GM12873 (cell line): ENCODE results near the gene SERPINA10.

Experiments used
- CTCF ChIP-seq: IDR thresholded peaks from 2 replicates; pipeline ENCODE4 v1.5.1; 2012; ENCODE audit warnings: low read depth, mild to moderate bottlenecking, moderate library complexity, low read length, control low read depth; ENCODE audit not compliant: insufficient read depth; ENCODE audit errors: missing control alignments

SERPINA10 gene

GRCh38 chr14:94237046-94237445 is 56.0 kb downstream of the SERPINA10 start:
- TF ChIP-seq CTCF = no peak
